ENCODE measurements around the gene APOBEC3G.

GRCh38 chr22:39078329-39078728 lies 1.3 kb downstream of the APOBEC3G start:
- TF ChIP-seq CTCF (IDR thresholded peaks at IDR 0.05) (no peak), POLR2A (IDR thresholded peaks at IDR 0.05) (no peak)

All from adrenal gland (tissue), 5 donors.